Choroid plexus epithelial cell (primary cell): ENCODE results near the gene CAMK2B.

Source experiments
- DNase-seq: peaks from one replicate; pipeline ENCODE4 v3.0.0-alpha.2; 2010; ENCODE audit warnings: low read depth
- H3K4me3 ChIP-seq: 2 replicates; pipeline ENCODE4 v1.5.1; 2011; ENCODE audit warnings: low read depth, mild to moderate bottlenecking, control low read depth, low read length, moderate library complexity
- CTCF ChIP-seq: conservative IDR thresholded peaks from 2 replicates; pipeline ENCODE4 v1.5.1; 2011; ENCODE audit warnings: low read depth, mild to moderate bottlenecking, control low read depth, inconsistent platforms, low read length, moderate library complexity

The CAMK2B gene

GRCh38 chr7:44310221-44310848 lies 15.1 kb downstream of the CAMK2B start:
- no peak for DNase-seq
- no peak overlapping the region for H3K4me3 ChIP-seq
- TF ChIP-seq CTCF = no peak

DNA sequence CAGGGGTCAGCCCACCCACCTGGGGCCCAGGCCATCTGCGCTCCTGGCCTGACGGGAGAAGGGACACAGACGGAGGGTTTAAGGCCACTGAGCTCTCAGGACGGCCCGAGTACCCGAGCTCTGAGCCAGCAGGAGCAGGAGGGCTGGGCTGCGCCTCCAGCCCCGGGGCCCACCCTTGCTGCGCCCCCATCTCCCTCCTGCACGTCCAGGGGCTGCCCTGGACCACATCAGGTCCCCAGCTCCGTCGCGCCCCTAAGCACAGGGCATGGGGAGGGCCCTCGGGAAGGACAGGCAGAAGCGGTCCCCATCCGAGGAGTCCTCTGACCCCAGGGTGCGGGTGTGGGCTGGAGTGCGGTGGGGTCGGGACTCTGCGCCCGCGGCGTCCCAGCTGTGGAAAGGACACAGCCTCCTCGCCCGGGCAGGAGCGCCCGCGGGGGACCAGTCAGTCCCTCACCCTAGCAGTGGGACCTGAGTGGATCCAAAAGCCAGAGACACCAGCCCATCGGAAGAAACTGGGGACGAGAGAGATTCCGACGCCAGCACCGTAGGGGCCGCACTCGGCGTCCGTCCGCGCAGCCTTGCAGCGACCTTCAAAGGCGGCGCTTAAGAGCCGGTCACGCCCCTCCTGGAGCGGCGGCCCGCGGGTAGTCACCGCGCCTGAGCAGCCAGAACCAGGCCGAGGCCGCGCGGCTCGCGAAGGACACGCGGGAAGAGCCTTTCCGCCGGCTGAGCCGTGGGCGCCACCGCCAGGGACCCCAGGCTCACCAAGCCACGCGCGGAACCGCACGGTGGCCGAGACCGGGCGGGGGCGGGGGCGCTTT lies 15.9 kb downstream of the CAMK2B start:
- TF ChIP-seq CTCF = no peak
- peak; percentile 59 for DNase-seq
- peak overlapping the region; percentile 48 for H3K4me3 ChIP-seq

- no peak overlapping the region for H3K4me3 ChIP-seq
- no peak for TF ChIP-seq CTCF
- no peak for DNase-seq
These were observed 16.7 kb downstream of the CAMK2B start for GRCh38 chr7:44308596-44309270.

DNA sequence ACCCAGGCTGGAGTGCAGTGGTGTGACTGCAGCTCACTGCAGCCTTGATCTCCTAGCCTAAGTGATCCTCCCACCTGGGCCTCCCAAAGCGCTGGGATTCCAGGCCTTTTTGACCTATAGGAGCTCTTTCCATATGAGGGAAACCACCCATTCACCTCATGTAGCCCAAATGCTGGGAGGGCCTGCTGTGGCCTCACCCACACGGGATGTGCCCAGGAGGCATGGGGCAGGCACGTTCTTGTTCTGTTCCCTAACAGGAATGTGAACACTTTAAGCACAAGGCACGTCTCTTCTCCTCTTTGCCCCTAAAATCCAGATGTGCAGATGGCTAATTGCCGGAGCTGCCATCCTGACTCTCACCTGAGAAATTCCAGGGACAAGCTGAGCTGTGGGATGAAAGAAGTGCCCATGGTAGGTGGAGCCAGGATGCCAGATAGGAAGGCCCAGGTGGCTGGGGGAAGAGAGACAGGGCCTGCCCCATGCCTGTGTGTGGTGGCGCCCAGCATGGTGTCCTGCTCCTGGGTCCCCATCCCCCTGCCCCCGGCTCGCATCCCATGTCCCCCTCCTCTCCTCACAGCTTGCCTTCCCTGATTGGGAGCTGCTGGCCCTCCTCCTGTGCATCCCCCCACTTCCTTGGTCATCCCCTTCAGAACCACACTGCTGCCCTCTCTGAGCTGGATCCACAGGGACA lies 17.3 kb downstream of the CAMK2B start:
- TF ChIP-seq CTCF = no peak
- DNase-seq = no peak
- no peak overlapping the region for H3K4me3 ChIP-seq

DNA sequence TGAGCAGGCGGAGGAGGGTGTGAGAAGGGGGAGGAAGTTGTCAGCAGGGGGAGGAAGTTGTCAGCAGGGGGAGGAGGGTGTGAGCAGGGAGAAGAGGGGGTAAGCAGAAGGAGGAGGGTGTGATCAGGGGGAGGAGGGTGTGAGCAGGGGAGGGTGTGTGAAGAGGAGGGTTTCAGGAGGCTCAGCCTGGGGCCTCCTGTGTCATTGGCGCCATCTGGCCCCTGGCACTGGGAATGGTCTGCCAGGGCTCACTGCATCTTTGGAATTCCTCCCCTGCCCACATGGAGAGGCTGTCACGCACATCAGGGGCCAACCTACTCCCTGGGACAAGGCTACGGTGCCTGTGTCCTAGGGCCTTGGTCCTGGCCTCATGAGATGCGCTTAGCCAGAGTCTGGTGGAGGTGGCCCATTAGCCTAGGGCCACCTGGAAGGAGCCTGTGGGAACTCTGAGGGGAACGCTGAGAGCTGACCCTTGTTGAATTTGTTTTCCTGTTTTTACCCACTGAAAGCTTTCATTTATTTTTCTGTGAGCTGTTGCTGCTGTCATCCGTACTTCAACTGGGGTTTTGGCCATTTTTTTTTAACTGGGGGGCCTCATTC lies 18.0 kb downstream of the CAMK2B start:
- H3K4me3 ChIP-seq = no peak overlapping the region
- peak; percentile 51 for TF ChIP-seq CTCF
- DNase-seq = peak; percentile 46

- TF ChIP-seq CTCF = no peak
- no peak overlapping the region for H3K4me3 ChIP-seq
- no peak for DNase-seq
These were observed 18.8 kb downstream of the CAMK2B start for GRCh38 chr7:44306606-44307005.
